ENCODE measurements around the gene NIP7.

DNA sequence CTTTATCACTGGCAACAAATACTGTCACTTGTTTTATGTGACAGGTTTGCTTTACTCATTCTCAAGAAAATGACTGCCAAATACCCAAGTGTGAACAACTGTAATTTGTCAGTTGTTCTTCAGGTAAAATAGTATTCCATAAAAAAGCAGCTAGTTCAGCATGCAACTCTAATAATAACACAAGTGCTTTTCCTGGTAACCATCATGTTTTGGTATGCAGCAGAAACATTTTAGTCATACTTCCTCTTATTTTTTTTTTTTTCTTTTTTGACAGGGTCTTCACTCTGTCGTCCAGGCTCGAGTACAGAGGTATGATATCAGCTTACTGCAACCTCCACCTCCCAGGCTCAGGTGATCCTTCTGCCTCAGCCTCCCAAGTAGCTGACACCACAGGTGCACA lies 41.7 kb downstream of the NIP7 start:
- TF ChIP-seq POLR2AphosphoS5 (IDR thresholded peaks at IDR 0.05) (no peak), POLR2A (IDR thresholded peaks at IDR 0.05) (no peak)

Measured in upper lobe of left lung (tissue), 4 donors.